ENCODE results near the gene KCTD5.

The KCTD5 gene

DNA sequence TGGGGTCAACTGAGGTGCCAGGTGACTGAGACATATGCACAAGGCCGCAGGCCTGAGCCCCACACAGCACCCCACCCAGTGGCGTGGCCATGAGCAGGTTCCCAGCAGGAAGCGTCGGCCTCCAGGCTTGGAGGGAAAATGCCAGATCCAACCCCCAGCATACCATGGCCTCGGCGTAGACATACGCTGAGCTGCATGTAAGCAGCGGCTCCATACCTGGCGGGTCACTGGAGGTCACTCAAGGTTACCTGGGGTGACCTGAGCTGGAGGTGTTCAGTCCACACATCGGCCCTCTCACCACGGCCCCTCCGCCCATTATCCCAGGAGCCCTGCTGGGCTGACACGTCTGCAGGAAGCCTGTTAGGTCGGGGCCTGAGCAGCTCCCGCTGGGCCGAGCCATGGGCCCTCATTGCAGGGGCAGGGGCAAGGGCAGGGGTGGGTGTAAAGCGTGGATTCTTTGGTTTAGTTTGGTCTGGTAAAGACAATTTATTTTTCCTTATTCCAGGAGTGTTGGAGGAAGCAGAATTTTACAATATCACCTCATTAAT is 15.2 kb downstream of the KCTD5 start:
- no peak for DNase-seq (ENCODE audit: low read depth)

GRCh38 chr16:2698103-2698870 is 16.0 kb downstream of the KCTD5 start:
- no peak for DNase-seq (ENCODE audit: low read depth)

DNA sequence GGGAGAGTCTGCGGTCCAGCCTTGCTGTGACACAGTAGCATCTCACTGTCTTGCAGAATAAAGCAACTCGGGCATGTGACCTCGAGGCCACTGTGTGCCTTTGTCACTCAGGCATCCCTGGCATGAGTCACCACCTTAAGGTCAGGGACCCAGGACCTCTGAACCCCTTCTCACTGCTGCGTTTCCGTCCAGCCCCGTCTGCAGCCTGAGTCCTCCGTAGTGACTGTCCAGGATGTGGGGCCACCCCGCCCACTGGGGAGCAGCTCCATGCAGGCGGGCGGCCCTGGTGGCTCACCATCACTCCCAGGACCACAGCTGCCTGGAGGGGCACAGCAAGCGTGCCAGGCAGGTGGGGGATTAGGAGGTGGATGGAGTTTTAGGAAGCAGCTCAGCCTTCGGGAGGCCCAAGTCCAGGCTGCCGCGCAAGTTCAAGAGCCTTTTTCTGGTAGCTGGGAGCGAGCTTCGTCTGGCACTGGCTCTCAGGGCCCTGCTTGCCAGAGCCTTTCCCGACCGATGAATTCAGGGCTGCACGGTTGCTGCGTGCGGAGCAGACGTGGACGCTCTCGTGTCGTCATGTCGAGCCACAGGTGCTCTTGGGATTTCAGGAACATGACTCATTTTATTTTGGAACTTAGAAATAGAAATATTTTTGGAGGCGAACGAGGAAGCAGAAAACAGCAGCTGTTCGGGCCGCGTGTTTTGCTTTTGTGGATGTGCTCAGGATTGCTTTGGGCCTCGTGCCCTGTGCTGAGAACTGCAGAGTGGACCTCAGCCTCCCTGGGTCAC is 16.8 kb downstream of the KCTD5 start:
- no peak for DNase-seq (ENCODE audit: low read depth)

DNA sequence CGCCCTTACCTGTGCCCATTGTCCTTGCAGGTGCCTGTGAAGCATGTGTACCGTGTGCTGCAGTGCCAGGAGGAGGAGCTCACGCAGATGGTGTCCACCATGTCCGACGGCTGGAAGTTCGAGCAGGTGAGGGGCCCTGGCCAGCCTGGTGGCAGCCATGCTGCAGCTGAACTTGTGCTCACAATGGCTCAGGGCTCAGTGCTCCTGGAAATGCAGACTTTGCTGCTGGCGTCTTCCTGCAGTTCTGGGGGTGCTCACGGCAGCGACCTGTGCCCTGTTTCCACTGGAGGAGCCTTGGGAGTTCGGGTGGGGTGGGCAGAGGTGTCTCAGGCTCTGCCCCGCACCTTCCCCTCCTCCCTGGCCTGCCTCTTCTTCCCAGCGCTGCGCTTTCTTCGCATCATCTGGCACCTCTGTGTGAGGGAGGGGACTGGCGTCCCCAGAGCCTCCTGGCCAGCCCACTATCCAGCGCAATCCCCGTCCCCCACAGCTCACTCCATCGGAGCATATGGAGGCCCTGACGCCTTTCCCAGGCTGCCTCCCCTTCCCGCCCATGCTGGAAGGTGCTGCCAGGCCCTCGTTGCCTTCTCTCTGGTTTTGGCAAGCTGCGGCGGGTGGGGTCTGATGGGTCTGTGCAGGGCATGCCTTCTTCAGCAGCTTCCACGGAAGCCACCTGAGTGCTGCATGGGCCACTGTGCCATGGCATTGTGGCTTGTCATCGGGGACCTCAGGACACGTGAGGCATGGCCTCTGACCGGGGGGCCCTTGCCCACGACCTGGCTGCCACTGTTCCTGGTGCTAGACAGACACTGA is 17.7 kb downstream of the KCTD5 start:
- DNase-seq (ENCODE audit: low read depth), result no peak

DNA sequence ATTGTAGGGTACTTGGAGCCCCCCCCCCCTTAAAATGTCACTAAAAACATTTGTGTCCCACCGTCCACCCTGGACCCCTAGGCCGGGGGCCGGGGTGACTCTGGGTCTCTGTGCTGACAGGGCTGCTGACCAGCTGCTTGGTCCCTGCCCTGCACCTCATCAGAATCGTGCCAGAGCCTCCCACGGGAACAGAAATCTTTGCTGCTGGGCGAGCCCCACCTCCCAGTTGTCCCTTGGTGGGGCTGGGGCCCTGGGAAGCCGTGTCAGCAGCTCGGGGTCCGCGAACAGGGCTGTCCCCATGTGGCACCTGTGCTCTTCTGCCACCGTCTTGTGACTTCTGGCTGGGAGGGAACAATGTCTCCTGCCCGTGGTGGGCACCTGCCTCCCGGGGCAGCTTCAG is 18.5 kb downstream of the KCTD5 start:
- DNase-seq (ENCODE audit: low read depth), result no peak

- DNase-seq (ENCODE audit: low read depth), result no peak
Observed at GRCh38 chr16:2701272-2701671, 18.9 kb downstream of the KCTD5 start.

DNA sequence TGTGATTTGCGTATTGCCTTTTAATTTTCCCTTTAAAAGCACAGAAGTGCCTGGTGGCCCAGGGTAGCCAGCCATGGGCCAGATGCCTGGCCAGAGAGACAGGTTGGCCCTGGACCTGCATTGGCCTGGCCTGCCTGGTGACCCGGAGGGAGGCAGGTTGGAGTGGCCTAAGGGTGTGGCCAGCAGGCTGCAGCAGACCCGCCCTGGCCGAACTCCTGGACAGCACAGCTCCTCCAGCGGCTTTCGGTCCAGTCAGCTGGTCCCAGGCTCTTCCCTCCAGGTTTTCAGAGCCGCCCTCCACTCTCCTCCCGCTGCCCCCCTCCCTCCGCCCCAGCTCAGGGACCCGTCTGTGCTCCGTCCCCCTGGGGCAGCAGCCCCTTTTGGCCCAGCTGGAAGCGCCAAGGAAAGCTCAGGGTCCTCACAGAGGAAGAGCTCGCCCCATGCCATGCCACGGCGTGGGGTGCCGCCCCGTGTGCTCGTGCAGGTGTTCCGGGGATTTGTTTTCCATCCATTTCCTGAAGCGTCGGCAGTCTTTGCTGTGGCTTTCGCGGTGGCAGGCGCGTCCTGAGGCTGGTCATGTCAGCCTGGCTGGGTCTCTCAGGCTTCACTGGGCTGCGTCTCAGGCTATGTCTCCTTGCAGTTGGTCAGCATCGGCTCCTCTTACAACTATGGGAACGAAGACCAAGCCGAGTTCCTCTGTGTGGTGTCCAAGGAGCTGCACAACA is 19.6 kb downstream of the KCTD5 start:
- no peak for DNase-seq (ENCODE audit: low read depth)

DNA sequence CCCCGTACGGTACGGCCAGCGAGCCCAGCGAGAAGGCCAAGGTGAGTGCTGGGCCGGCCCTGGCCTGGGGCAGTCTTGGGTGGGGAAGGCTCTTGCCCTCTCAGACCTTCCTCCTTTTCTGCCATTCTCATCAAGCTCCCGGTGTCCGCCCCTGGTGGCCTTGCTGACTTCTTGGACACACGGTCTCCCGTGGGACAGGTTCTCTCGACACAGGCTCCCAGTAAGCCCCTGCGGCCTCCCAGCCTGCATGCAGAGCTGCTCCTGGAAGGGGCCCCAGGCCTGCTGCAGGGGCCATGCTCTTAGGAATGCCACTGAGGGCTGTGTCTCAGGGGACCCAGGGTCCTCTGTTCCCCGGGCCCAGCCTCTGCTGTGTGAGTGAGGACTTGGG is 20.1 kb downstream of the KCTD5 start:
- no peak for DNase-seq (ENCODE audit: low read depth)

DNA sequence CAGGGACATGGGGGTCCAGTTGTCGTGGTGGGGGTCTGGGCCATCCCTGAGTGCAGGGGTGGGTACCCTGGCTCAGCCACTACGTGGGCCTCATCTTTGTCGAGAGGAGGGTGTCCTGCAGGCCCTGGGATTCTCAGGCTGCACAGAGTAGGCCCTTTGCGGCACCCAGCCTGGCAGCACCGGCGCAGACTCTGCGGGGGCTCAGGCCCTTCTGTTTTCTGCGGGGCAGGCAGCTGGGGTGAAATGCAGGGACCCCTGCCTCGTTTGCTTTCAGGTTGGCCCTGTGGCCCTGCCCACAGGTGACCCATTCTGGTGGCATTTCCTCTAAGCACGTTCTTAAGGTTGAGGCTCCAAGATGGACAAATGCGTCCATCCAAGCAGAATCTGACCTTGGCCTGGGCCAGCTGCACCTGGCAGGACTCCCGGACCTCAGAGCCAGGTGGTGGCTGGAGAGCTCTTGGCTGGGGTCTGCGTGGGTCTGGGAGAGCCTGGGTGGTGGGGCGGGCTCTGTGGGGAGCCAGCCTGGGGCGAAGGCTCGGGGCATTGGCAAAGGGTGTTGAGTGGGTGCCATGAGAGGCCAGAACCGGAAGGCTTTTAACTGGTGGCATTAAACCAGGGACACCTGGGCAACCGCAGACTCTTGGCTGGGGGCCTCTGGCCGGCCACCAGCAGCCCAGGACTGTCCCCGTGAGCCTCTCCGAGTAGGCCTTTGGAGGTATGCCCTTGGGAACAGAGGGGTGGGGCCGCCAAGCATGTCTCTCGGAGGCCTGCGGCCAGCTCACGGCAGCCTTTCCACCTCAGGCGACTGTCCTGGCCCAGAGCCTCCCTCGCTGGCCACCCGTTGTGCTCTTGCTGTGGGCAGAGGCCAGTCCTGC is 20.8 kb downstream of the KCTD5 start:
- no peak for DNase-seq (ENCODE audit: low read depth)

- no peak for DNase-seq (ENCODE audit: low read depth)
Observed at GRCh38 chr16:2704166-2704982, 22.1 kb downstream of the KCTD5 start.

DNA sequence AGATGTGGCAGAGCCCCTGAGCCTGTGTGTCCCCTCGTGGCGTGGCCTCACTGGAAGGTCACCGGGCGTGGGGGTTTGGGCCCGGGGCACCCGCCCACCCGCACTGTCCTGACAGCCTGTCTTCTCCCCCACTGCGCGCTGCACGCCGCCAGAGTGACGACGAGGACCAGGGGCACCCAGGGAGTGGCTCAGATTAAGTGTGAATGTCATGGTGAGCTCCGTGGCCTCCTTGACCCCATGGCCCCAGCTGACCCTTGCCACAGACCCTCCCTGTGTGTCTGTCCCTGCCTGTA is 22.6 kb downstream of the KCTD5 start:
- DNase-seq (ENCODE audit: low read depth), result no peak

GRCh38 chr16:2705351-2705750 is 23.0 kb downstream of the KCTD5 start:
- DNase-seq (ENCODE audit: low read depth), result no peak

- DNase-seq (ENCODE audit: low read depth), result no peak
Observed at GRCh38 chr16:2706085-2706484, 23.8 kb downstream of the KCTD5 start.

DNA sequence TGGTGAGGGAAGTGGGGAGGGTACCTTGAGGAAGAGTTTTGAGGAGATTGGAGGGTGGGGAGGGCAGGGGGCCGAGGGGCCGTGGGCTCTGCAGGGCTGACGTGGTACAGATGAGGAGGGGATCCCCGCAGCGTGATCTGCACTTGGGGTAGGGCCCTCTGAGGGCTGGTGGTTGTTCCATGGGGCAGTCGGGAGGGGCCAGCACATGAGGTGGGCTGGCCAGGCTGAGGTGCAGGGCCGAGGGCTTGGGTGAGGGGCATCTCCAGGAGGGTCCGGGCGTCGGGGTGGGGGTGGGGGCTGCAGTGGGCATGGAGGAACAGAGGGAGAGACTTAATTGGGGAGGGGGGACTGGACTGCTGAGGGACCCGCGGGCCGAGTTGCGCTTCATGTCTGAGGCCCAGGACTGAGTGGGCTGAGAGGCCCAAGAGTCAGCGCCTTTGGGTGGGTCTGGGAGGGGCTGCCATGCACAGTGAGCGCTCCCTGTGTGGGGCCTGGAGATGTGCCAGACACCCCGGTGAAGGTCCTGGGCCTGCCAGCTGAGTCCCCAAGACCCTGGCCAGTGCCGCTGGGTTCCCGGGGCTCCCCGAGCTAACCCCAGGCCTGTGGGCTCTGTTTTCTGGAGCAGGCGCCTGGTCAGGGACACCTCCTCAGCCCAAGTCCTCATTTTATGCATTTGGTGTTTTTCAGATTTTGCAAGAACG is 24.4 kb downstream of the KCTD5 start:
- DNase-seq (ENCODE audit: low read depth), result no peak

- no peak for DNase-seq (ENCODE audit: low read depth)
Observed at GRCh38 chr16:2707368-2708289, 25.3 kb downstream of the KCTD5 start.

DNA sequence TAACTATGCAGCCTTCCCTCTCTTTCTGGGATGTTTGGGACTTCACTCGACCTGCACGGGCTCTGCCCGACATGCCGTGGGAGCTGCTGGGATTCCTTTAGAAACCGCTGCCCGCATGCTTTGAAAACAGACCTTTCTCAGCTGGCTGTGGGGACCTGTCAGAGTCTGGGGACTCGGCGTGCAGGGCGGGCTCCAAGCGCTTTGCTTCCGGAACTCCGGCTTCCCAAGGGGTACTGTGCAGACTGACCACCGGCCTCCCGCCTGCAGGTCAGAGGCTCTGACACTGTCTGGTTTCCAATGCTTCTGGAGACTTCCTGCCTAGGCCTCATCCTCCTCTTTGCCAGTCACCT is 25.9 kb downstream of the KCTD5 start:
- no peak for DNase-seq (ENCODE audit: low read depth)

- DNase-seq (ENCODE audit: low read depth), result no peak
Observed at GRCh38 chr16:2708955-2709587, 26.7 kb downstream of the KCTD5 start.

GRCh38 chr16:2709588-2709984 is 27.3 kb downstream of the KCTD5 start:
- no peak for DNase-seq (ENCODE audit: low read depth)
